HG02943 (cell line): ENCODE results near the gene JAG2.

Experiments
- ATAC-seq: cut with Tn5 transposase; IDR thresholded peaks from one replicate; pipeline ENCODE4 v1.9.1; 2021; ENCODE audit warnings: mild to moderate bottlenecking, low read depth, moderate library complexity; ENCODE audit not compliant: unreplicated experiment

Gene JAG2

DNA sequence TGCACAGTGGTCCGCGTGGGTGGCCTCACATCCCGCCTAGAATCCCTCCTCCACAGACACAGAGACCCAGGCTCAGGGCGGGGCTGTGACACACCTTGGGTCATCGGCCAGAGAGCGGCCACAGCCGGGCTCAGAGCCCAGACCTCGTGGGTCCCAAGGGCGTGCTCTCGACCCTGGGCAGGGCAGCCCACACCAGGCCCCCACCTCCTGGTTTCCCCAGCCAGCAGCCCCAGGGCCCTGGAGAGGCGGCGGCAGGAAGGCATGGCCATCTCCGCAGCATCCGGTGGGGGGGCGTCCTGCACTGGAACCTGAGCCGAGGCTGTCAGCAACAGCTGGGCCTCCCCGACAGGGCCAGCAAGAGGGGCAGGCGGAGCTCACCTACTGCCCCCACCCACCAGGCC is 15.2 kb downstream of the JAG2 start:
- ATAC-seq: no peak

DNA sequence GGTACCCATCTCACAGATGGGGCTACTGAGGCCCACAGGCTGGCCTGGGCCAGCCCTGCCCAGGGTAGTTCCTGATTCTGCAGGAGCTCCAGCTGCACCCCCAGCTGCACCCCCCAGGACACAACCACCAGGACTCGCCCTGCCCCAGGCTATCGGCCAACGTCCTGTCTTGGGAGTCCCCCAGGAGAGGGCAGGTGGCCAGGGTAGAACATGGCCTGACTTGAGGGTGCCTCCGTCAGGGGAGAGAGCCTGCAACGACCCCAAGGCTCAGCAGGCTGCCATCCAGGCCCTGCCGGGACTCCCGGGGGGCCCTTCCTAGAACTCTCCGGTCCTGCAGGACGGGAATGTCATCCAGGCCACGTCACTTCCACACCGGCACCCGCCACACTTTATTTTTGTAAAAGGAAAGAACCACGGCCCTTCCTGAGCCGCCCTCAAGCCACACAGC is 15.8 kb downstream of the JAG2 start:
- ATAC-seq: no peak

DNA sequence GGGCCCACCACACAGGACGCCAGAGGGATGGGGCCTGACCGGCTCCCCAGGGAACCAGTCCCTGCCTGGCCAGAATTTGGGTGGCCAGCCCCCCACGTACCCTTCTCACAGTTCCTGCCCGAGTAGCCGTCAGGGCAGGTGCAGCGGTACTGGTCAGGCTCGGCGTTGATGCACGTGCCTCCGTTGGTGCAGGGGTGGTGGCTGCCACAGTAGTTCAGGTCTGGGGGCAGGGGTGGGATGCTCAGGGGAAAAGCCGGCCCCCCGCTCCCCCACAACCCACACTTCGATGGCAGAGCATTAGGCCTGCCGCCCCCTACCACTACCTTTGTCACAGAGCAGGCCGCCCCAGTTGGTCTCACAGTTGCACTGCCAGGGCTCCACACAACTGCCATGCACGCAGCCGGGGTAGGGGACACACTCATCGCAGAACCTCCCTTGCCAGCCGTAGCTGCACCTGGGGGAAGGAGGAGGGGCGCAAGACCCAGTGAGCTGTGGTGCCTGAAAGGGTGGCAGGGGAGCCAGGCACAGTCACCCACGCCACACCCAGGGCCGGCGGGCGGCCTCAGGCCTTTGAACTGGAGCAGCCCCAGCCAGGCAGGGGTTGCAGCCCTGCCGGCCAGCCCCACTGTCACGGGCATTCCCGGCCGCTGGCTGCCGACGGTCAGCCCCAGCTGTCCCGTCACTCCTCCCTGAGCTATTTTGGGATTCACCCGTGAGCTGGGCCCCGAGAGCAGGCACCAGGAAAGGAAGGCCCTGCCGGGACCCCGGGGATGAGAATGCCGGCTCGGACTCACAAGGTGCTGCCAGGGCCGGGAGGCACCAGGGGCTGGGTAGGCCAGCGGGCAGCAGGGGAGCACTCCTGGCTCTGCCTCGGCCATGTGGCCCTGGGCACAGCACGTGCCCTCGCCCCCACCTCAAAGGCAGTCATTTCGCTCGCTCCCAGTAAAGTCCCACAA is 16.5 kb downstream of the JAG2 start:
- ATAC-seq: no peak

DNA sequence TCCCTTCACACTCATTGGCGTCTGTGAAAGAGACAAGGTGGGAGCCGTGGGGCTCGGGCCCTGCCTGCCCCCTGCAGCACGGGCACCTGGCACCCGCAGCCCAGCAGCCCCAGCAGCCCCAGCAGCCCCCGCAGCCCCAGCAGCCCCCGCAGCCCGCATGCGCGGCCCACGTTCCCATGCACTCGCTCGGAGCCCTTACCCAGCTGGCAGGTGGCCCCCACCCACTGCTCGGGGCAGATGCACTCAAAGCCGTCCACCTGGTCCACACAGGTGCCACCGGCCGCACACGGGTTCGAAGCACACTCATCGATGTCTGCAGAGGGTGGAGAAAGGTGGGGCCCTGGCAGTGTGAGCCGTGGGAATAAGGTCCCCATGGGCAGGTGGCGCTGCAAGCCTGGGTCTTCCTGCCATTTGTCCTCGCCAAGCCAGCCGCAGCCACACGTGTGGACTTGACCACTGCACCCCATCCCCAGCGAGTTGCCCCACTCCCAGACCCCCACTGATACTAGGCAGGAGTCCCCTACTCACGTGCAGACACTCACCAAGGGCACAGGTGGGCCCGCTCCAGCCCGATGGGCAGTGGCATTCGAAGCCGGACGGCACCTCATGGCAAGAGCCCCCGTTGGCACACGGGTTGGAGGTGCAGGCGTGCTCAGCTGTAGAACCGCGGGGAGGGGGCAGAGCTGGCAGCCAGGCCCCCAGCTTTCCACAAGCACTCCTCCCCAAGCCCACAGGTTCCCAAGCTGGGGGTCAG is 17.3 kb downstream of the JAG2 start:
- ATAC-seq: no peak

DNA sequence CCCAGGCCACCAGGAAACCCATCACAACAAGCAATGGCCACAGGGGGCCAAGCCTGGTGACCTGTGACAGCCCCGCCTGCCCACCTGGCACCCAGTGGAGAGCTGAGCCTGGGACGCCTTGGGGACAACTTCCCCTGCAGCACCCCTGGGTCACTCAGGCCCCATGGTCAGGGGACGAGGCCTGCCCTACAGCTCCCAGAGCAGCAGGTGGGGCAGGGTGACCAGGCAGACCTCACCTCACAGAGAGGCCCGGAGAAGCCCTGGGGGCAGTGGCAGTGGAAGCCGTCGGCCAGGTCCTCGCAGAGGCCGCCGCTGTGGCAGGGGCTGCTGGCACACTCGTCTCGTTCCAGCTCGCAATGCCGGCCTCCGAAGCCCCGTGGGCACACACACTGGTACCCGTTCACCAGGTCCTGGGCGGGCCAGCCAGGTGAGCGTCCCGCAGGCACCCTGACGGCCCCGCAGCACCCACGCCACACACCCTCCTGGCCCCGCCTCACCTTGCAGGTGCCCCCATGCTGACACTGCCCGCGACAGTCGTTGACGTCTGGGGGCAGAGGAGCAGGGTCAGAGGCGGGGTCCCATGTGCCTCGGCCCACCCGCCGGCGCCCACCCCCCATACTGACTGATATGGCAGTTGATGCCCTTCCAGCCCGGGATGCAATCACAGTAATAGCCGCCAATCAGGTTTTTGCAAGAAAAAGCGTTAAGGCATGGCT is 18.1 kb downstream of the JAG2 start:
- no peak for ATAC-seq

DNA sequence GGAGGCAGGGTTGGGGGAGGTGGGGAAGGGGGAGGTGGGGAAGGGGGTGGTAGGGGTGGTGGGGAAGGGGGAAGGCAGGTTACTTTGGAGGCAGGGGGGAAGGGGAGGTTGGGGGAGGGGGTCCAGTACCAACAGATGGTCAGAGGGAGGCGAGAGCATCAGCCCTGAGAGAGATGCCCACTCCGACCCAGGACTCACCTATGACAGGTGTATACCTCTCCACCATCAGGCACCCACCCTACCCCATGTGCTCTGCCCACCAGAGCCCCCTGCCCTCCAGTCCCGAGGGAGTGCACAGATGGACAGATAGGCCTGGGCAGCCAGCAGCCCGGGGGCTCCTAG is 18.6 kb downstream of the JAG2 start:
- ATAC-seq: no peak

DNA sequence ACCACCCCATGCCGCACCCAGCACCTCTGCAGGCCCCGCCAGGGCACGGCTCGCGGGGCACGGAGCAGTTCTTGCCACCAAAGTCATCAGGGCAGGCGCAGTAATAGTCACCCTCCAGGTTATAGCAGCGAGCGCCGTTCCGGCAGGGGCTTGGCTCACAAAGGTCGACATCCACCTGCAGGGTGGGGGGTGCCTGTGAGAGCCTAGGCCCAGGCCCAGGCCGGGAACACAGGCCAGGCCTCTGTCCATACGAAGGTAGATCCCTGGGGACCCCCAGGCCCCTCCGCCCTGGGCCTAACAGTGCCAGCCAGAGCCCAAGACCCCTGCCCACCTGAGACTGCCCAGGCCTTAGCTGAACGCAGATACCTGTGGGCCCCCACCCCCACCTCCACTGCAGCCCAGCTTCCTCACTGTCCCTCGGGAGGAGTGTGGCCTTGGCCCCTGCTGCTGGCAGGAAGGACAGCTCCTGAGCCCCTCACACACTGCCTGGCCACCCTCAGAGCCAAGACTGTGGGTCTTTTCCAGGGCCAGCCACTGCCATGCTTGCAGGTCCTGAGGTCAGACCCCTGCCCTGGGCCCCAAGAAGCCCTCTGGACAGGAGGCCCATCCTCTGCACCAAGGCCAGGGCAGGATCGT is 19.3 kb downstream of the JAG2 start:
- ATAC-seq: no peak

DNA sequence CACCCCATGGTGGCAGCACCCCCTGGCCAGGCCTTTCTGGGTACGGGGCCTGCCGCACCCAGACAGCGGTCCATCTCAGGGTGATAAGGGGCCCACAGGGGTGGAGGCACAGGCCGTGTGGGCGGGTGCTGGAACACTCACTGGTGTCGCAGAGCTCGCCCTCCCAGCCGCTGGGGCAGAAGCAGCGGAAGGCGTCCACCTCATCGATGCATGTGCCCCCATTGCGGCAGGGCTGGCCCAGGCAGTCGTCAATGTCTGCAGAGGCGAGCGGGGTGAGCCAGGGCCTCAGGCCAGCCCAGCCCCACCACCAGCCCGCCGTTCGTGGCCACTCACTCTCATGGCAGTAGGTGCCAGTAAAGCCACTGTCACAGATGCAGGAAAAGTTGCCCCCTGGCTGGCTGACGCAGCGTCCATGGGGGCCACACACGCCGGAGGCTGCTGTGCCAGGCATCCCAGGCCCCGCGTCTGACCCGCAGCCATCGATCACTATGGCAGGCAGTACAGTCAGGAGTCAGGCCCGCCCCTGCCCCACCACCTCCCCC is 19.9 kb downstream of the JAG2 start:
- no peak for ATAC-seq

DNA sequence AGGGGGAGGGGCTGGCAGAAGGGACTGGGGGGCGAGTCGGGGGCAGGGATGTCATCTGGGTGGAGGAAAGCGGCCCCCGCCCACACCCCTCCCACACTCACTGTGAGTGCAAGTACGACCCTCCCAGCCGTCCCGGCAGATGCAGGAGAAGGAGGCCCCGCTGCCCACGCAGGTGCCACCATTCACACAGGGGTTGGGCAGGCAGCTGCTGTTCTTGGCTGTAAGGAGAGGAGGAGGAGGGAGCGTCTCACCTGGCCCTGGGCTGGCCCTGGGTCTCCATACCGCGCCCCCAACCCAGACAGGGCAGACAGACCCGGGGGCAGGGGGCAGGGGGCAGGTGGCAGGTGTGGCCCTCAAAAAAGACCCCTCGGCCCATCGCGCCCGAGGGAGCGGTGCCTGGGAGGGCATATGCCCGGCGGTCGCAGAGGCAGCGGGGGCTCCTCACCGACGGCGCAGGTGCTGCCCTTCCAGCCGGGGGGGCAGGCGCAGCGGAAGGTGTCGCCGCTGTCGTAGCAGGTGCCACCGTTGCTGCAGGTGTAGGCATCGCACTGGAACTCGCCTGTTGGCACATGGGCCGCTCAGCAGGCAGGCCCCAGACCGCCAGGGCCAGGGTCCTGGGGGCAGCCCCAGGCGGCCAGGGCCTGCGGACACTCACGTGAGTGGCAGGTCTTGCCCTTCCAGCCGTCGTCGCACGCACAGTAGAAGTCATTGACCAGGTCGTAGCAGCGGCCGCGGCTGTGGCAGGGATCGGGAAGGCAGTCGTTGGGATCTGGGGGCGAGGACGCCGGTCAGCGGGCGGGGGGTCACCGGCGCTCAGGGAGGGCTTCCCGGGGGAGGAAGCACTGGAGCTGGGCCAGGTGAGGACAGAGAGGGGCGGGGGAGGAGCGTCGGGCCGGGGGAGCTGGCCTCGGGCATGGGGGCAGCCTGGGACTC is 20.6 kb downstream of the JAG2 start:
- ATAC-seq: no peak

DNA sequence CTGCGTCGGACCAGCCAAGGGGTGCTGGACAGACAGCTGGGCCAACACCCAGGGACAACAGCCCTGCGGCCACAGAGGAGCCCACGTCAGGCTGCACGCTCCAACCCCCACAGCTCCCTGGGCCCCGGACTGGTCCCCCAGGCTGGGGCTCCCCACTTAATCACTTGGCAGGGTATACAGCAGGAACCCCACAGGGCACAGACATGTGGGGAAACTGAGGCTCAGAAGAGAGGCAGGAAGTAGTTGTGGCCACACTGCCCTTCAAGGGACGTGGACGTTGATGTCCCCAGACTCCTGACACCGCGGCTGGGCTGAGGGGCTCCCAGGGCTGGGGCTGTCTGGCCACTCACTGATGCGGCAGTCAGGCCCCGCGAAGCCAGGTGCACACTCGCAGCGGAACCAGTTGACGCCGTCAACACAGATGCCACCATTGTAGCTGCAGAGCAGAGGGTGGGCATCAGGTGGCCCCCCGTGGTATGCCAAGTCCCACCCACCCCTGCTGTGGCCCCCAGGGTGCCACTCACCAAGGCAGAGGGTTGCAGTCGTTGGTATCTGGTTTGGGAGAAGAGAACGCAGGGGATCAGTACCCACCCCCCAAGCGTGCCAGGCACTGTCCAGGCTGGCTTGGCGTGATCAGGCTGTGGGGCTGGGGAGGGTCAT is 21.5 kb downstream of the JAG2 start:
- ATAC-seq: no peak

DNA sequence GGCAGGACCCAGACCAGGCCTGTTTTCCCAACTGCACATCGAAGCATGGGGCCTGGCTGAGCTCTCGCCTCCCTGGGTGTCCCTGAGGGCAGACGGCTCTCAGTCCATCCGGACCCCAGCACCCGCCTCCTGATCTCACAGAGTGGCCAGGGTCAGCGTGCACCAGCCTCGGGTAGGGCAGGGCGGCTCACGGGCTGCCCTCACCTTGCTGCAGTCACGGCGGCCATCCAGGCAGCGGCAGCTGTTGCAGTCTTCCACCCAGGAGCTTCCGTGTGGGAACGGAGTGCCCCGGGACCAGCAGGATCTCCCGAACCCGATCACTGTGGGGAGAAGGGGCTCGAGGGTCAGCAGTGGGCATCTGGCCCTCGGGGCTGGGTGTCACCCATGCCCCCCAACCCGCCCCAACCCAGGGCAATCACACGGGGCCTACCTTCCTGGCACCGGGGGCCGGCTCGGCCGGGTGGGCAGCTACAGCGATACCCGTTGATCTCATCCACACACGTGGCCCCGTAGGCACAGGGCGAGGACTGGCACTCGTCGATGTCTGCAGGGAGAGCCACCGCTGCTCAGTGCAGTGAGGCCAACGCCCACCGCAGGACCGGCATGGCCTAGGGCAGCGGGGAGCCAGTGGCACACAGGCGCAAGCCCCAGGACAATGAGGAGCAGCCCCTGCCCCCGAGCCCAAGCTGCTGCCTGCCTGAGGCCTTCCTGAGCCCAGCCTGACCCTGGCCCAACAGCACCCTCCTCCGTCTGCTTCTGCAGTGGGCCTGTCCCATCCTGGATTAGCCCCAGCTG is 22.2 kb downstream of the JAG2 start:
- ATAC-seq: no peak

DNA sequence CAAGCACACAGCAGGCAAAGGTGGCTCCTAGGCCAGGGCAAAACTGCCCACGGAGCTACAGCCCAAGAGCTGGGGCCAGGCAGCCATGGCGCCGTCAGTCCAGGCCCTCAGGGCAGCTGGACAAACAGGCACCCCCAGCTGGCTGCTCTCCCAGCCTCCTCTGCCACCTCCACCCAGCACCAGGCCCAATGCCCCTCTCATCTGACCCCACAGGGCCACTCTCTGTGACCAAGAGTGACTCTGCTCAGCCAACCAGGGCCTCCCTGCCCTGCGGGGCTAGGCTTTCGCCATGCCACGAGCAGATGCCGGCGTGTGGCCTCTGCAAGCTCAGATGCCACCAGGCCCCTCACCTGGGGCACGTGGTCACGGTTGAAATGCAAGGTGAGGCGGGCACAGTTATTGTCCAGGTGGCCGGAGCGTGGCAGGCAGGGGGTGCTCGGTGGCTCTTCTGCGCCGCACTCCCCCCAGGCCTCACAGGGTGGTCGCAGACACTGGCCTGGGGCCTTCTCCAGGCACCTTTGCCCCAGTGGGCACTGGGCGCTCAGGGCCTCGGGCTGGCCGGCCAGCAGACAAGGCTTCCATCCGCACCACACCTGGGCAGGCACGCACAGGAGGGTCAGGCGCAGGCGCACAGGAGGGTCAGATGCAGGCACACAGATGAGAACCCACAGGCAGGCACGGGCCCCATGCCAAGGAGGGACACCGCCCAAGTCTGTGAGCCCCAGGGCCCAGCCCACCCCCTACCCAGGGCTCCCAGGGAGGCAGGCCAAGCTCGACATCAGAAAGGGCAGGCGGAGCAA is 23.0 kb downstream of the JAG2 start:
- ATAC-seq: no peak

DNA sequence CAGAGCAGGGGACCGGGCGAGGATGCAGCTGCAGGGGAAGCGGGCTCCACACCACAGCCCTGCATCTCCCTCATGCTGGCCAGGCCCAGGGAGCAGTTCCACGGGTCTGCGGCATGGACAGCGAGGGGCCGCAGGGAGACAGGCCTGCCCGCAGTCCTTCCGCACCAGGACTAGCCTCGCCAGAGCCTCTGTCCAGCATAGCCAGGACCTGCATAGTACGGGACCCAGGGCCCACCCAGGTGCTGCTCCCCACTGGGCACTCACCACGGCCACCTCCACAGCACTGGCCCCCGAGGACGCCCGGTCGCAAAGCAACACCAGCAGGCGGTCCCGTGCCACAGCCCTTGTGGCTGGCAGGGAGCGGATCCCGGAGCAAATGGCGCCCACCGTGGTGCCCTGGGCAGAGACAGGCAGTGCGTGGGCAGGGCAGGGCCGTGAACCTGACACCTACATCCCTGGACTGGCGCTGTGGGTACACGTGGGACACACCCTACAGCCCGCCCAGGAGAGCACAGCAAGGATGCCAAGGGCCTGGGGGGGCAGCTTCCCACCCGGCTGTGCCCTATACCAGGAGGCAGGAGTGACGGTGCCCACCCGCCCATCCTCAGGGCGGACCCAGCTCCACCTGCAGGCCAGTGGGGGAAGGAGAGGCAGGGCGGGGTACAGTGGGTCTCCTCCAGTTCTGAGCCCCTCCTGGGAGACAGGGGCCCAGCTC is 23.8 kb downstream of the JAG2 start:
- no peak for ATAC-seq

DNA sequence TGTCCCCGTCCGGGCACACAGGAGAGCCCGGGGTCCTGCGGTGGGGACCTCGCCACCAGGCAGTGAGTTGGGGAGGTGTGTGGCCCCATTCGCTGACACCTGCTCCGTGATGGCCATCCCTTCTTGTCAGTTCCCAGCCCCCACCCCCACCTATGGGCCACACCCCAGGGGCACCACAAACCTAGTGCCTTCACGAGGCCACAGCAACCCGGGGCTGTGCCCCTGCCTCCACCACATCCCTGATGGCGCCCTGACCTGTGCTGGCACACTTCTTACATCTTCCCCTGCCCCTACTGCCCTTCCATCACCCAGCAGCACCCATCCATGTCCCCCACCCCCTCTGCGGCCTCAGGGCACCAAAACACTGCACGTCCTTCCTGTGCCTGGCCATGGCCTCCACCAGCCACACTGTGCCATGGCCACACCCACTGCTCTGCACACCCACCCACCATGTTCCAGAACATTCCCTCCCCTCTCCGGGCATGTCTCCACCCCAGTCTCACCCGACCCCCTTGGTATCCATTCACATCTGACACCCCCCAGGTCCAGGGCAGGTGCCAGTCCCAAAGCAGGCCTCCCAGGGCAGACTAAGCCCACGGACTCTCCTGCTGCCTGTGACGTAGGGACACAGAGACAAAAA is 24.4 kb downstream of the JAG2 start:
- no peak for ATAC-seq

DNA sequence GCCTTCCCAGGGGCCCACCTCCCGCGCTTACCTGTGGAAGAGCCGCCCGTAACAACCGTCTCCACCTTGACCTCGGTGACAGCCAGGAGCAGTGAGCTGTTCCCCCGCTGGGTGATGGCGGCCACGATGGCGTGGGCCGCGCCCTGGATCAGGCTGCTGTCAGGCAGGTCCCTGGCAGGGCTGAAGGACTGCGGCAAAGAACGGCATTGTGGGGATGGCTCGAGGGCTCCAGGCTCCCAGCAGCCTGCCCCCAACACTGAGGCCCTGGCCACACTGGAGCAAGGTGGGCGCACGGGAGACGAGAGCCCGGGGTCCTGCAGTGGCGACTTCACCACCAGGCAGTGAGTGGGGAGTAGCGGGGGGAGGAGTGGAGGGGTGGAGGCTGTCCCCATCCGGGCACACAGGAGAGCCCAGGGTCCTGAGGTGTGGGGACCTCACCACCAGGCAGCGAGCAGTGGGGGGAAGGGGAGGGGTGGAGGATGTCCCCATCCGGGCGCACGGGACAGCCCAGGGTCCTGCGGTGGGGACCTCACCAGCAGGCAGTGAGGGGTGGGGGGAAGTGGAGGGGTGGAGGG is 25.0 kb downstream of the JAG2 start:
- no peak for ATAC-seq
